IPS DF 19.7 (cell line): ENCODE results near the gene PRDM16.

ENCODE experiments used
- DNase-seq: peaks from one replicate; pipeline ENCODE4 v3.0.0-alpha.2; 2013; ENCODE audit warnings: low read depth, low spot score

Gene PRDM16

DNA sequence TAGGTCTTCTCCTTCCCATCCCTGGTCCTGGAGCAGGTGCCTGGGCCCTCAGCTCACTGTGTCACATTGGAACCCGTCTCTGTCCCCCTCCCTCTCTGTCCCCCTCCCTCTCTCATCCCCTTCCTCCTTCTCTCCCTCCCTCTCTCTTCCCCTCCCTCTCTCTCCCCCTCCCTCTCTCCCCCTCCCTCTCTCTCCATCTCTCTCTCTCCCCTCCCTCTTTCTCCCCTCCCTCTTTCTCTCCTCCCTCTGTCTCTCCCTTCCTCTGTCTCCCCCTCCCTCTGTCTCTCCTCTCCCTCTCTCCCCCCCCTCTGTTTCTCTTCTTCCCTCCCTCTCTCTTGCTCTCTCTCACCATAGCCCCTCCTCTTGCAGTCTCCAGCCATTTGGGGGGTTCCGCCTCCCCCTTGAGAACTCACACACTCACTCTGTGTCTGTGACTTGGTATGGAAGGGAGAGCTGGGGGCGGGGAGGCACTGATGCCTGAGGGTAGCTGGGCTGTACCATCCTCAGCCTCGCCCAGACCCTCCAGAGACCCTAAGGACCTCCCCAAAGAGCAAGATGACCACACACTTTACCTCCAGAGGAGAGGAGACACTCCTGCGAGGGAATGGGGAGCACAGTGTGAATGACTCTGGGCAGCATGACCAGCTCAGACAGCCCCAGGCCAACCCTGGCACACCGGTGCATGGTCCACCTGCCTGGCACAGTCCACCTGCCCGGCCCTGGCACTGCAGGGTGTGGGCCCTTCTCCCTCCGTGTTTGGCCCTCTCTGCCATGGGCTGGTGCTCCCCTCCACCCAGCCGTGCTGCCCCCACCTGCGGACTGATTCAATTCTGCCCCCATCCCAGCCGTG is 282.7 kb downstream of the PRDM16 start:
- DNase-seq, result no peak

DNA sequence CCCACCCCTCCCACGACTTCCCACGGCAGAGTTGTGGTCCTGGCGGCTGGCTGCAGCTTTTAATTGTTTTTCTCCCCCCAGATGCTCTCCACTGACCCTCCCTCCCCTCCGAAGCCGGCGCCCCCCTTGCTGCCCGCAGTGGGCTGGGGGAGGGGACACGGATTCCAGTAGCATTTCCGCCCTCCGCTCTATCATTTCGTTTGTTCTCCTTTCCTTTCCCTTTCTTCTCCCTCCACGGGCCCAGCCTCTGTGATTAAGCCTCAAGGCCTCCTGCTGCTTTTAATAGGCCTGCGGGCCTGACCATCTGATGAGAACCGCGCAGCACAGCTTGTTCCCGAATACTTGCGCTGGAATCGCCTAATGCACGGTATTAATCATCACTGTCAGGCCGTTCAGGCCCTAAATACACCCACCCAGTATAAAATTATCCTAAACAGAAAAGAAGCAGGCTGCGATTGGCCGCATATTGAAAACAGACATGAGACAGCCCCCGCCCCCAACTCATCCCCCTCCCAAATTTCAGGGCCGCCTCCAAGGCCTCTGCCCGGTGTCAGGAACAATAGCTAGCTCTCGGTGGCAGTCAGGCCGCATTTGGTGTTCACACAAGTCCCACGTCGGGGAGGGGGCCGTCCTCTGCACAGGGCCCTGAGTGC is 283.4 kb downstream of the PRDM16 start:
- DNase-seq, result peak; percentile 33

DNA sequence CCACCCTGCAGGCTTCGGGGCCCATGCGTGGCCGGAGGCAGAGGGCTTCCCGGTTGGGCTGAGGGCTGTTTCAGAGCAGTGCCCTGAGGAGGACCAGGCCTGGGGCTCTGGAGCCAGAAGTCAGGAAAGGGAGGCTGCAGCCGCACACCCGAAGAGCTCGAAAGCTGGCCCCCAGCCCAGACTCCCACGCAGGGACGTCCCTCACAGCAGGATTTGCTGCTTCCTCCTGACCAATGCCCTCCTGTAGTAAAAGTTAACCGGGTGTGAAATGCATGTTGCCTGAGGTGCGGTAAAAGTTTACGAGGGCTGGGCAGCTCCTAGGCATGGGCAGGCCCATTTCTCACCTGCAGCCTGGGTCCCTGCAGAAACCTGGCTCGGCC is 283.9 kb downstream of the PRDM16 start:
- DNase-seq, result no peak

DNA sequence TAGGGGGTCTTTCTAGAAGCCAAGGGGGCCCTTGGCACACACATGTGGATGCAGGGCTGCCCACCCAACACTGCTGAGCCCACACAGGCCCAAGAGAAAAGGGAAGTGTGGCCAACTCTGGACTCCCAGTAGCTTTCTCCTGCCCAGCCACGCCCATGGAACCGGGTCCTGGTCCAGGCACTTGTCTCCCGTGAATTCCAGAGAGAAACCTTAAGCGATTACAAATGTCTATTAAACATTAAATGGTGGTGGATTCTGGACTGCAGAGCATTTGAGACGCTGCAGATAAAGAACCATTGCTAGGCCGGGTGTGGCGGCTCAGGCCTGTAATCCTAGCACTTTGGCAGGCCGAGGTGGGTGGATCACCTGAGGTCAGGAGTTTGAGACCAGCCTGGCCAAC is 284.9 kb downstream of the PRDM16 start:
- no peak for DNase-seq

DNA sequence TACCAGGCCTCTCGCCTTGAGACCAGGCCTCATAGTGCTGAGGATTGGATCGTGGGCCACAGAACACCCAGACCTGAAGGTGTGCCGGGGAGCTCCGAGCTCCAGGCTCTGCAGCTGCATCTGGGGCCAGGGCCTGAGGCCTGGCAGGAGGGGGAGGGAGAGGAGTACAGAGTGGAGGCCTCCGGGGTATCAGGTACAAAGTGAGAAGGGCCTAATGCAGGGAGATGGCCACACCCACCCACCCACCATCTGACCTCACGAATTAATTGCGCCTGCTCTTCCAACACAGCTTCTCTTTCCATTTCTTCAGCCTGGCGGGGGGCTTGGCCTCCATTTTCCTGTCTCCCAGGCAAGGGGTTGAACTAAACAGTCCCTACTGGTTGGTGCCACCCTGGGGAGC is 286.1 kb downstream of the PRDM16 start:
- DNase-seq, result no peak

DNA sequence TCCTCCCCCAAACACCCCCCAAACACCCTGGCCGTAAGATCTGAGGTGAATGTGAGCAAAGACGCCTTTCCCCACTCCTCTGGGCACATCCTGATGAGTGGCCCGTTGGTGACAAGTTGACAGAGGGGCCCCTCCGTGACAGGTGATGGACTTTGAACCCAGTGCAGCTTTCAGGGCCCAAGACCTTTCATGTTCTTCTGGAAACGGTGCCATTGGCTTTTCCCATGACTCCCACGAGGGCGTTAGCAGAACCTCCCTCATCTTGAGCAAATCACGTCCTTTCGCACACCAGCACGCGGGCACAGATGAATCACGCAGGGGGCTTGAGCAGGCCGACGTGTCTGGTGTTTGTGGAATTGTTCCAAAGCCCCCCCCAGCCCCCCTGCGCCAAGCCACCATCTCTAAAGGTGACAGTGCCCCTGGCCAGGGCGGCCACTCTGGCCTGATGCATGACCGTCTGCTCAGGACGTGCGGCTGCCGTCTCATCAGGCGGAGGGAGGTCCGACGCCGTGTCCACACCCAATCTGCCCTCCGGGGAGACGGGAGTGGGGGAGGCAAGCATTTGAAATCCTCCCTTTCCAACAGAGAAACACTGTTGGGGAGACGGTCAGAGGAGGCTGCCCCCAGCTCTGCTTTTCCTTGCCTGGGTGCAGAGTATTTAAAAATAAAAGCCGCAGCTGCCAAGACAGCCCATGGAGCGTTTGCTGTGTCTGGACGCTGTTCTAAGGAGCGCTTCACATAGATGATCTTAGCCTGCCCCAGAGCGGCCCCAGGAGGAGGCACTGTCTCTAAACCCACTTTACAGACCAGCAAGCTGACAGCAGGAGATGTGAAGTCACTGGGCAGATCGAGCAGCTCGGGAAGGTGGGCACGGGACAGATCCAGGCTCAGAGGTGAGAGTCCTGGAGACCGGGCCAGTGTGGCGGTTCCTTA is 287.2 kb downstream of the PRDM16 start:
- DNase-seq, result no peak

DNA sequence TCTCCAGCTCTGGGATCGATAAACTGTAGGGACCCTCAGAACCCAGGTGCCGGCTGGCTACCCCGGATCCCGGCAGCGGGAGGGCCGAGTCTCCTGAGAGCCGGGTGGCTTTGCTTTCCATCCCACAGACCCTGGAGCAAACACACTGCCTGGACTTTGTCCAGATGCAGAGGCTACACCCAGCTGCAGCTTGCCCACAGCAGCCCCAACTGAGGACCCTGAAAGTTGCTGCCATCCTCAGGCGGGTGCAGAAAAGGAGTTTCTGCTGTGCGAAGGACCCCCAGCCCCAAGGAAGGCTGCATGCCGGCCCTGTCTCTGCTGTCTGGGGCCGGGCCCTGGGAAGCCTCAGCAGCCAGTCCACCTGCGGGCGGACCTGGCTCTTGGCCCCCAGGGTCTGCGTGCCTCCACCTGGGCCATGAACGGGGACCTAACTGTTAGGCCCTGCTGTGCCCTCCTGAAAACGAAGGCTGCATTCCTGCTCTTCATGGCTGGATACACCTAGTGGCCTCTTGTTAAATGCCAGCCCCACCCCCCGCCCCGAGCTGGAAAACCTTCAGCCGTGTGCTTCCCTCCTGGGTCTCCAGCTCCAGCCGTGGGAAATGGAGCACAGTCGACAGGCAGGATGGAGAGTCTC is 287.9 kb downstream of the PRDM16 start:
- no peak for DNase-seq

DNA sequence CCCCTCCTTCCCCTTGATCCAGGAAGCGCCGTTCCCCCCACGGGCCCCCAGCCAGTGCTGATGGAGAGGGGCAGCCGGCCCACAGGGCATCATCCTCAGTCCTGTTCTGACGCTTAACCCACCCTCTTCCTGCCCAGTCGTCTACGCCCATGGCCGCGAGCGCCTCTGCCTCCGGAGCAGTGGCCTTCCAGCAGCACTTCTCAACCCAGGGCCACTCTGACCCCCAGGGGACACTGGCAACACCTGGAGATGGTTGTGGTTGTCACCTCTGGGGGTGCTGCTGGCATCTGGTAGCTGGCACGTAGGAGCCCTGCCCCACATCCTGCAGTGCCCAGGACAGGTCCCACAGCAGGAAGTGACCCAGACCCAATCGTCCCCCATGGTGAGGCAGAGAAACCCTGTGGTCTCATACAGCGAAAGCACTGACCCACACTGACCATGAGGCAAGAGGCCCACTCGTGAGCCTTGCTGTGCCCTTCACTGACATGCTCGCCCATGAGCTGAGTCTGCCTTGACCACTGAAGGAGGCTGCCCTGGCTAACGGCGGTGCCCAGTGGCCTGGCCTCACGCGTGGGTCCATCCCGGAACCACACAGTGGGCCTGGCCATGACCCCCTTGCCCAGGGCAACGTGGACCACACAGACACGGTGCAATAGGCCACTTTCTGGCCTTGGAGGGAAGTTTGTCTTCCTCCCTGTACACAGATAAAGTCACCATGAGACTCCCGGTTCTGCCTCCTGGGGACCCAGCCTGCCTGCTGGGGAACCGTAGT is 288.7 kb downstream of the PRDM16 start:
- no peak for DNase-seq

DNA sequence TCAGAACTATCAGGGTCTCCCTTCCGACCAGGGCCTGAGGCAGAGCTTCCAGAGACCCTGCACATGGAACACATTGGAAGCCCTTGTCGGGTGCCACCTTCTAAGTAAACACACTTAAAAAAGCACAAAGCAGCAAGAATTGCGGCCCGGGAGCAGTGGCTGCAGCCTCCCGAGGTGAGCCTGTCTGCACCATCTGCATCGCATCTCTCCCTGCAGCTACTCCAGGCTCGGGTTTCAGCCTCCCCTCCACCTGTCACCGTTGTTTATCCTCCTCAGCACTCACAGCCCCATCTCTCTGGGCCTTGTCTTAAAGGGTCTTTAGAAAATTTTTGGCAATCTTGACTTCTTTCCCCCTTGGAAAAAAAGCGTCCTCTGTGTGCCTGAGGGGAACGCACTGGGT is 290.3 kb downstream of the PRDM16 start:
- no peak for DNase-seq

DNA sequence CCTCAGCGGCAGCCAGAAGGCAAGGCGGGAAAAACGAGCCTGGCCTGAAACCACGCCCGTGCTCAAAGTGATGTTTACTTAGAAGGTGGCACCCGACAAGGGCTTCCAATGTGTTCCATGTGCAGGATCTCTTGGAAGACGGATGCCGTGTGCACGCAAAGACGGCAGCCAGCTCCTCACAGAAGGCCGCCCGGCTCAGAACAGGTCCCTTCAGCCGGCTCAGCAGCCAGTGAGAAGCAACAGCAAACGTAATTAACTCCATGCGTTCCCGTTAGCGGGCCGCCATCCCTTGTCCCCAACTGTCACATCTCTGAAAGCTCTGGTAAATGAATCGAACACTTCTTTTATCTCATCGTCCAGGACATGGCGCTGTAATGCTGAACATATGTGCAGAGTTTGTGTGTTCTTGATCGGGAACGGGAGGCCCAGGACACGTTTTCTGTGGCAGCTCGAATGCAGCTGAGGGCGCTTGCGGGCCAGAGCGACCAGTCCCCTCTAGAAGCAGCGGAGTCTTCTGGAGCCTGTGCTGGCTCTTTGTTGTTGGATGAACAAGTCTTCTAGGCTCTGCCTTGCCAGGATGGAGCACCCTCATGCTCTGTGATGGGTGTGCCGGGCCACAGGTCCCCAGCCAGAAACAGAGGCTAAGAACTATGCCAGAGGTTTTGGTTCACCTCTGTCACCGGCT is 290.9 kb downstream of the PRDM16 start:
- no peak for DNase-seq

DNA sequence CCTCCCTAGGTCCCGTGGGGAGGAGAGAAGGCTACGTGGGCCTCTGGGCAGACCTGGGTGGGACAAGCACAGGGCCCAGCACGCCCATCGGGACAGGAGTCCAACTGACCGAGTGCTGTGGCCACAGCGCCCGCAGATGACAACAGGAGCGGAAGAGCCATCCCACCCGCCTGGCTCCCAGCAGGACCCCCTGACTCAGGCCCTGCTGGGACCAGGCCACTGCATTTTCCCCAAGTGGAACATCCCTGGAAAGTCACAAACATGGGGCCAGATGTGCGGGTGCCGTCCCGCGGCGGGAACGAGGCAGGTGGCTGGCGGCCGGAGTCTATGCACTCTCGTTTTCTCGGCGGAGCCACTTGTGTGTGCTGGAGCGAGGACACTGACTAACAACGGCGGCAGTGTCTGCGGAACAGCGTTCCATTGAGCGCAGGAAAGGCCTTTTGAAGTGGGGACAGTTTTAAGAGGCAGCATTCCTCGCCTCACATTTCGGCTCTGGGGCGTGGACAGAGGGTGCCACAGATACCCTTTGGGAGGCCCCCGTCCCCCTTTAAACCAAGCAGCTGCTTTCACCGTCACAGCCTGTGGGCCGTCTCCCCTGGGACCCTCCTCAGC is 291.7 kb downstream of the PRDM16 start:
- DNase-seq, result no peak

DNA sequence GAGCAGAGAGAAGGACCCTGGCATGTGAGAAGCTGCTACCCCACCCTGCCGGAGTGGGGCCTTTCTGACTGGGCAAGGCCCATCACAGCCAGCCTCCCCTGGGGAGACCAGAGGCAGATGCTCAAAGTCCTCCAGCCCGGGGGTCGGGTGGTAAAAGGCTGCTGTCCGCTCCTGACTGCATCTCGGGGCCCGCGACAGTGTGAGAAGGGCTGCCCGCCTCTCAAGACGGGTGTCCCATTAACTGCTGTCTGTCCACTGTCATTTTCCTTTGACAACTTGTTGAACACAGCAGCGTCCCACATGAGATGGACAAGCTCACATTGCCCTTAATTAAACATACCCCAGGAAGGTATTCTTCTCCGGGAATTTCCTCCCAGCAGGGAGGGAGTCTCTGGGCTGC is 294.0 kb downstream of the PRDM16 start:
- DNase-seq, result no peak

DNA sequence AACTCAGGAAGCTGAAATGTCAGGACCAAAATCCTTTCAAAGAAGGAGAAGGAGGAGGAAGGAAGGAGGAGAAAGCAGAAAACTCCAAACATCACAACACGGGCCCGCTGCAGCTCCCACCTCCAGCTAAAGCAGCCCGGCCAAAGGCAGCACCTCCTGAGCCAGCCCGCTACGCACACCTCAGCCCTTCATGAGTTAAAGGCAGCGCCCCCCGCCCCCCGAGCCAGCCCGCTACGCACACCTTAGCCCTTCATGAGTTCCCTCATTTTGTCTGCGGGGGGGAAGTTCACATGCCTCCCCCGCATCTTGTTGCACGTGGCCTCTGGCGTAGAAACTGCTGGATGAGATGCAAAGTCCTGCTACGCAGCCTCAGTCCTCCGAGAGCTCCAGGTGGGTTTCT is 294.8 kb downstream of the PRDM16 start:
- no peak for DNase-seq

DNA sequence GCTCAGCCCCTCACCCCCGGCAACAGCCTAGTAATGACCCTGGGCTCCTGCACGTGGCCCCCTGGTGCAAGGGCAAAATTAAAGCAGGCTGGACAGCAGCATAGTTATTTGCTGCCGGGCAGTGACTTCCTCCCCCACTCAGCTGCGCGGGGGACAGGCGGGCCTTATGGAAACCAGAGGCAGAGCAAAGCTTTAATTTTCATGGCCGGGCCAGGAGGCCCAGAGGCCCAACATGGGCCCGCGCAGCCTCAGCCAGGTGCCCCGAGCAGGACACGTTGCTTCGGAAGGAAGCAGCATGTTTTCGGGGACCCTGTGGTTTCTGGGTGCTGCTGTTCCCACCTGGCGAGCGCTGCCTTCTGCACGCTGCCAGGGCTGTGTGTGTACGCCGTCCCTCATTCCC is 295.5 kb downstream of the PRDM16 start:
- DNase-seq, result no peak

DNA sequence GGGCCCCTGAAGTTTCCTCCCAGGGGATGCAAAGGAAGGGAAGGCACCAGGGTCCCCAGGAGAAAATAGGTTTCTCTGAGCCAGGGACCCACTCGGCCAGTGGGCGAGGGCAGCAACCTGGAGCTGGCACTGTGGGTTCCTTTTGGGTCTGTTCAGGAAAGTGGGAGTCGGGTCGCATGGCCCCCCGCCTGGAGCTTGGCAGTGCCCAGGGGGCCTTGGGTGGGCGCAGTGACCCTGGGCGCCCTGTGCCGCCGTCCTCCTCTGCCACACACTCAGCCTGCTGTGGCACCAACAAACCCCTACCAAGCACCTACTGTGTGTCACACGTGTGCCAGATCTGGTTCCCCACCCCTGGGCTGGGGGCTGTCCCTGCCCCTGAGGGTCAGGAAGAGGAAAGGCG is 296.0 kb downstream of the PRDM16 start:
- no peak for DNase-seq

DNA sequence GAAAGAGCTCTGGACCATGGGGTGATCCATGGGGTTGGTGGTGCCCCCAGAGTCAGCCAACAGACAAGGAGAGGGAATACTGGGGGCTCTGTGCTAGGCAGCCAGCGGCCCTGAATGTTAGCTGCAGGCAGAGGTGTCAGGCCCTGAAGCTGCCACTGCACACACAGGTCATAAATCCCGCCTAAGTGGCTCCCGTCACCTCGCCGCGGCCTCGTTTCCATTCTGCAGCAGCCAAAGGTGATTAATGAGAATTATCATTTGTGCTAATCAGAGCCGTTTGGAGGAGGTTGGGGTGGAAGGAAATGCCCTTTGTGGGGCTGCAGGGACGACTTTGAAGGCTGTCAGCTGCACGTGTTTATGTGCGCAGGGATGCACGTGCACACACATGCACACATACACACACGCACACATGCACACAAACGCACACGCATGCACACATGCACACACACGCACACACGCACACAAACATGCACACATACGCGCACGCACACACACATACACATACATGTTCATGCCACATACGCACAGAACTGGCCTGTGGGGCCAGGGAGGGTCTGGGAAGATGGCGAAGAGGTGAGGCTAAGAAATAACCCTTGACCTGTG is 296.6 kb downstream of the PRDM16 start:
- DNase-seq, result no peak

DNA sequence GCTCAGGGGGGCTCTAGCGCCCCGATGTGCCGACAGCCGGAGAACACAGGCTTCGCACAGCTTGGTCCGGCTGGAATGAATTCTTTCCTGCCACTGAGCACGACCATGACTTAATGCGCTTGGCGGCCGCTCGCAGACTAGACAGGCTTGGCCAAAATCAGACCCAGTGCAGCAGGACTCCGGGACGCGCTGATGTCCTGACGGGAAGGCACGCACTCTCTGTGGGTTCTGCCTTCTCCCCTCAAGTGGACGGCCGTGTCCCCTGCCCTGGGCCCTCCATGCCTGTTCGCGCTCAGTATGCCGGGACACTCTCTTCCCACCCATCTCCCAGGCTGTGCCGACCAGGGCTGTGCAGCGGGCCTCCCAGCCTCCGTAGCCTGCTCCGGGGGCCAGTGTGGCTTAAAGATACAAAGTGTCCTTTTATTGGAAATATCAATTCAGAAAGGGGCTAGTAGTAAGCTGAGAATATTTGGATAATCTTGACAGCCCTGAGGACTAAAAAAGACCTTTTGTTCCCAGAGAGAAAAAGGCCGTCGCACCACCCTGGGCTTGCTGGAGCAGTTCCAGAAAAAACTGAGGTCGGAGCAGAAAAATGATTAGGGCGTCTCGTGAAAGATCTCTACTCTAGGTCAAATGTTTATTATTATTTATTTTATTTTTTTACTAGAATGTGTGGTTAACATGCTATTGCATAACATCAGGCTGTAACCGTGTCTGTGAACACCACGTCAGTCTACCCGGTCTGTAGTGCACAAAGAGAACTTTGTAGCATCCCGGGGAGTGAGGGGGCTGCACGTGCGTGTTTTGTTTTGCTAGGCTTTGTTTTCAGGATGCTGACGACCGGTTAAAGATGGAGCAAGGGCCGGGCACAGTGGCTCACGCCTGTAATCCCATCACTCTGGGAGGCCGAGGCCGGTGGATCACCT is 297.4 kb downstream of the PRDM16 start:
- no peak for DNase-seq

DNA sequence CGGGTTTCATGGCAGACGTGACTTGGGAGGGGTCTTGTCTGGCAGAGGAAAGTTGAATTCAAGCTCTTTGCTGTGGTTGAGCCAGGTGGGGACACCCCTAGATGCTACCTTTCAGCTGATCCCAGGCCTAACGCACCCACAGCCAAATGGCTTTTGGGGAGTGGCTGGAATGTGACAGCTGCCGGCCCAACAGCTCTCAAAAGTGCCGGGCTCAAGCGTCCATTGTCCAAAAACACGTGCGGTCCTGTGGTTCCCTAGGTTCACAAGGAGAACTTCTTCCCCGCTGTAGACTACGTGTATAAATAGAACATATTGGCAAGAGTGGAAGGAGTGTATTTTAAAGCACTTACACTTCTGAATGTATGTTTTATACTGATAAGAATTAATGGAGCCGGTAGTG is 298.4 kb downstream of the PRDM16 start:
- DNase-seq, result no peak

DNA sequence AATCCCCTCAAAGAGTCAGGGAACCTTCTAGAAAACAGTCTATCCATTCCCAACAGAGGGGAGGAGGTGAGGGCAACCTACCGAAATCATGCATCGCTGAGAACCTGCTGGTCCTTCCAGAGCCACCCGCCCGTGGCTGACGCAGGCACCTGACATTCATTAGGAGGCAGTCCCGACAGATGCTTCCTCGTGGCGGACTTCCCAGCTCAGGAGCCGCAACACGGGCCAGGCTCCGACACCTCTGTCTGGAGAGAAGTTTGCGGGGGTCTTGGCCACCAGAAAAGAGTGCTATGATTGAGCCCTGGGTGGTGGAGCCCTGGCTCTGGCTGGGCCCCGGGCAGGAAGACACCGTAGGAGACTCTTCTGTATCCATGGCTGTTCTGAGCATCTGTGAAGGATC is 299.1 kb downstream of the PRDM16 start:
- DNase-seq, result no peak
